Measurements from ENCODE around the gene CCBE1. TPM values are rescaled to one million over a fixed set of nuclear protein-coding genes. Genes with fewer than 3 reads are reported as not detected.

The CCBE1 gene
- total RNA-seq, 2 donors from 2014 or later, result 1.00 to 2.9 TPM

- Mint-ChIP-seq H3K36me3 (ENCODE audit: low read depth) (no peaks in the 10 kb centered on the region), H3K9me3 (no peaks in the 10 kb centered on the region), H3K27ac (no peak overlapping the region), H3K27me3 (ENCODE audit: insufficient read depth) (peaks cover 21% of the 10 kb centered on the region), H3K4me3 (no peak overlapping the region), H3K4me1 (peaks cover 9% of the 10 kb centered on the region)
- Histone ChIP-seq H3K9me3 (ENCODE audit: control insufficient read depth, low read length) (no peaks in the 10 kb centered on the region), H3K9ac (ENCODE audit: extremely low read depth, low read length, poor library complexity, severe bottlenecking) (no peak overlapping the region), H3K27ac (ENCODE audit: low read depth, low read length) (no peak overlapping the region), H3K4me1 (ENCODE audit: control insufficient read depth, insufficient read depth, low read length) (no peaks in the 10 kb centered on the region), H3K4me3 (ENCODE audit: low read length) (no peak overlapping the region), H3K36me3 (ENCODE audit: control insufficient read depth, insufficient read depth, low read length) (no peaks in the 10 kb centered on the region), H3K27me3 (ENCODE audit: control insufficient read depth, insufficient read depth, low read length, poor library complexity, severe bottlenecking) (peaks cover 26% of the 10 kb centered on the region)
- no peak for TF ChIP-seq CTCF (conservative IDR thresholded peaks at IDR 0.05)
- no peak for DNase-seq
- WGBS, 2 experiments (ENCODE audit: insufficient coverage in 1 of 2, insufficient read length in 1 of 2), result 93 to 100% methylated on average over 1 of the region's 1 CpG
Measured at GRCh38 chr18:59730896-59731295, 33.7 kb upstream of the CCBE1 start.

- no peak overlapping the region for H3K27ac ChIP-seq (ENCODE audit: low read depth, low read length)
- H3K4me1 ChIP-seq (ENCODE audit: control insufficient read depth, insufficient read depth, low read length), result no peaks in the 10 kb centered on the region
- no peak for TF ChIP-seq CTCF (conservative IDR thresholded peaks at IDR 0.05)
- peaks cover 9% of the 10 kb centered on the region for H3K4me1 Mint-ChIP-seq
- no peak overlapping the region for H3K4me3 Mint-ChIP-seq
- DNase-seq, result peak; percentile 53
- H3K9ac ChIP-seq (ENCODE audit: extremely low read depth, low read length, poor library complexity, severe bottlenecking), result no peak overlapping the region
- H3K36me3 ChIP-seq (ENCODE audit: control insufficient read depth, insufficient read depth, low read length), result no peaks in the 10 kb centered on the region
- no peaks in the 10 kb centered on the region for H3K36me3 Mint-ChIP-seq (ENCODE audit: low read depth)
- H3K27me3 Mint-ChIP-seq (ENCODE audit: insufficient read depth), result peaks cover 16% of the 10 kb centered on the region
- H3K27ac Mint-ChIP-seq, result no peak overlapping the region
- no peak overlapping the region for H3K4me3 ChIP-seq (ENCODE audit: low read length)
- peaks cover 19% of the 10 kb centered on the region for H3K27me3 ChIP-seq (ENCODE audit: control insufficient read depth, insufficient read depth, low read length, poor library complexity, severe bottlenecking)
- H3K9me3 ChIP-seq (ENCODE audit: control insufficient read depth, low read length), result no peaks in the 10 kb centered on the region
- WGBS, 2 experiments (ENCODE audit: insufficient coverage in 1 of 2, insufficient read length in 1 of 2), result 60 to 93% methylated on average over 1 to 3 of the region's 3 CpGs
- H3K9me3 Mint-ChIP-seq, result no peaks in the 10 kb centered on the region
Measured at GRCh38 chr18:59729781-59730180, 32.6 kb upstream of the CCBE1 start.

GRCh38 chr18:59728816-59729215, 31.6 kb upstream of the CCBE1 start:
- TF ChIP-seq CTCF (conservative IDR thresholded peaks at IDR 0.05), result no peak
- 66 to 93% methylated on average over 4 of the region's 5 CpGs for WGBS, 2 experiments (ENCODE audit: insufficient coverage in 1 of 2, insufficient read length in 1 of 2)
- Mint-ChIP-seq H3K36me3 (ENCODE audit: low read depth) (no peaks in the 10 kb centered on the region), H3K9me3 (no peaks in the 10 kb centered on the region), H3K27me3 (ENCODE audit: insufficient read depth) (peaks cover 13% of the 10 kb centered on the region), H3K27ac (no peak overlapping the region), H3K4me3 (no peak overlapping the region), H3K4me1 (peaks cover 9% of the 10 kb centered on the region)
- Histone ChIP-seq H3K27me3 (ENCODE audit: control insufficient read depth, insufficient read depth, low read length, poor library complexity, severe bottlenecking) (peaks cover 10% of the 10 kb centered on the region), H3K9ac (ENCODE audit: extremely low read depth, low read length, poor library complexity, severe bottlenecking) (no peak overlapping the region), H3K36me3 (ENCODE audit: control insufficient read depth, insufficient read depth, low read length) (no peaks in the 10 kb centered on the region), H3K27ac (ENCODE audit: low read depth, low read length) (no peak overlapping the region), H3K4me1 (ENCODE audit: control insufficient read depth, insufficient read depth, low read length) (no peaks in the 10 kb centered on the region), H3K4me3 (ENCODE audit: low read length) (no peak overlapping the region), H3K9me3 (ENCODE audit: control insufficient read depth, low read length) (no peaks in the 10 kb centered on the region)
- no peak for DNase-seq

All from endodermal cell (in vitro differentiated cells).